SK-N-SH treated with all-trans-retinoic acid at 6 μM for 48 hours (cell line): ENCODE data around the gene RASD1.

ENCODE experiments used
- ATAC-seq: fragments of 200-7000 bp; cut with Tn5 transposase; 3 replicates; pipeline ENCODE4 v1.9.1; 2020; ENCODE audit warnings: mild to moderate bottlenecking, moderate library complexity
- ARNTL ChIP-seq: fragments of 450-650 bp; formaldehyde crosslinking; IDR thresholded peaks from 2 replicates; pipeline ENCODE4 v1.5.0; 2020; ENCODE audit warnings: low read depth, mild to moderate bottlenecking, moderate library complexity, borderline replicate concordance
- BACH2 ChIP-seq: fragments of 250-450 bp; sonication (Bioruptor Pico); IDR thresholded peaks from 2 replicates; pipeline ENCODE4 v1.9.0; 2021; ENCODE audit warnings: mild to moderate bottlenecking, borderline replicate concordance
- CREB5 ChIP-seq: fragments of 250-450 bp; sonication (Bioruptor Pico); IDR thresholded peaks from 2 replicates; pipeline ENCODE4 v1.5.1; 2020; ENCODE audit warnings: low read depth, mild to moderate bottlenecking, moderate library complexity
- CSDC2 ChIP-seq: fragments of 250-450 bp; sonication (Bioruptor Pico); IDR thresholded peaks from 2 replicates; pipeline ENCODE4 v1.5.0; 2020; ENCODE audit warnings: mild to moderate bottlenecking, moderate library complexity
- CSRNP3 ChIP-seq: fragments of 250-450 bp; sonication (Bioruptor Pico); IDR thresholded peaks from 2 replicates; pipeline ENCODE4 v1.5.1; 2021; ENCODE audit warnings: mild to moderate bottlenecking, moderate library complexity
- ESRRG ChIP-seq: fragments of 250-450 bp; sonication (Bioruptor Pico); IDR thresholded peaks from 2 replicates; pipeline ENCODE4 v1.6.1; 2021; ENCODE audit warnings: mild to moderate bottlenecking
- GLIS3 ChIP-seq: fragments of 250-450 bp; sonication (Bioruptor Pico); IDR thresholded peaks from 2 replicates; pipeline ENCODE4 v1.5.0; 2020; ENCODE audit warnings: mild to moderate bottlenecking, moderate library complexity
- ISL1 ChIP-seq: fragments of 250-450 bp; sonication (Bioruptor Pico); IDR thresholded peaks from 2 replicates; pipeline ENCODE4 v2.1.2; 2022; ENCODE audit warnings: mild to moderate bottlenecking, moderate library complexity
- PATZ1 ChIP-seq: fragments of 250-450 bp; sonication (Bioruptor Pico); IDR thresholded peaks from 2 replicates; pipeline ENCODE4 v1.8.0; 2020; ENCODE audit warnings: mild to moderate bottlenecking, moderate library complexity, borderline replicate concordance
- POU6F1 ChIP-seq: fragments of 250-450 bp; sonication (Bioruptor Pico); IDR thresholded peaks from 2 replicates; pipeline ENCODE4 v1.8.0; 2021; ENCODE audit warnings: low read depth, mild to moderate bottlenecking, moderate library complexity, borderline replicate concordance
- PPARA ChIP-seq: fragments of 250-450 bp; sonication (Bioruptor Pico); IDR thresholded peaks from 2 replicates; pipeline ENCODE4 v1.5.0; 2020; ENCODE audit warnings: mild to moderate bottlenecking, borderline replicate concordance
- RARB ChIP-seq: fragments of 250-450 bp; sonication (Bioruptor Pico); IDR thresholded peaks from 2 replicates; pipeline ENCODE4 v1.8.0; 2021; ENCODE audit warnings: mild to moderate bottlenecking, moderate library complexity
- SNAI2 ChIP-seq: fragments of 250-450 bp; sonication (Bioruptor Pico); IDR thresholded peaks from 2 replicates; pipeline ENCODE4 v1.5.0; 2020; ENCODE audit warnings: mild to moderate bottlenecking, moderate library complexity
- TCF4 ChIP-seq: fragments of 250-450 bp; sonication (Bioruptor Pico); IDR thresholded peaks from 2 replicates; pipeline ENCODE4 v1.8.0; 2021; ENCODE audit warnings: mild to moderate bottlenecking, moderate library complexity, borderline replicate concordance
- TOX ChIP-seq: fragments of 250-450 bp; sonication (Bioruptor Pico); IDR thresholded peaks from 2 replicates; pipeline ENCODE4 v1.8.0; 2021; ENCODE audit warnings: mild to moderate bottlenecking, moderate library complexity, borderline replicate concordance
- ZC3H10 ChIP-seq: fragments of 250-450 bp; sonication (Bioruptor Pico); IDR thresholded peaks from 2 replicates; pipeline ENCODE4 v1.5.1; 2021; ENCODE audit warnings: mild to moderate bottlenecking, moderate library complexity
- ZFP3 ChIP-seq: fragments of 250-450 bp; sonication (Bioruptor Pico); IDR thresholded peaks from 2 replicates; pipeline ENCODE4 v1.5.0; 2020; ENCODE audit warnings: mild to moderate bottlenecking, moderate library complexity
- ZFP30 ChIP-seq: fragments of 450-650 bp; formaldehyde crosslinking; IDR thresholded peaks from 2 replicates; pipeline ENCODE4 v1.5.0; 2022; ENCODE audit warnings: mild to moderate bottlenecking, moderate library complexity
- ZNF565 ChIP-seq: fragments of 450-650 bp; formaldehyde crosslinking; conservative IDR thresholded peaks from 2 replicates; pipeline ENCODE4 v1.5.0; 2020; ENCODE audit warnings: low read depth, mild to moderate bottlenecking, moderate library complexity
- ZNF70 ChIP-seq: fragments of 450-650 bp; formaldehyde crosslinking; IDR thresholded peaks from 2 replicates; pipeline ENCODE4 v1.5.0; 2020; ENCODE audit warnings: mild to moderate bottlenecking, moderate library complexity
- ZNF8 ChIP-seq: fragments of 450-650 bp; formaldehyde crosslinking; IDR thresholded peaks from 2 replicates; pipeline ENCODE4 v1.5.0; 2020; ENCODE audit warnings: mild to moderate bottlenecking, moderate library complexity
- TF ChIP-seq, protein P1 (sequence below): fragments of 250-450 bp; sonication (Bioruptor Pico); IDR thresholded peaks from 2 replicates; pipeline ENCODE4 v1.5.0; 2020; ENCODE audit warnings: mild to moderate bottlenecking, moderate library complexity

Gene RASD1

DNA sequence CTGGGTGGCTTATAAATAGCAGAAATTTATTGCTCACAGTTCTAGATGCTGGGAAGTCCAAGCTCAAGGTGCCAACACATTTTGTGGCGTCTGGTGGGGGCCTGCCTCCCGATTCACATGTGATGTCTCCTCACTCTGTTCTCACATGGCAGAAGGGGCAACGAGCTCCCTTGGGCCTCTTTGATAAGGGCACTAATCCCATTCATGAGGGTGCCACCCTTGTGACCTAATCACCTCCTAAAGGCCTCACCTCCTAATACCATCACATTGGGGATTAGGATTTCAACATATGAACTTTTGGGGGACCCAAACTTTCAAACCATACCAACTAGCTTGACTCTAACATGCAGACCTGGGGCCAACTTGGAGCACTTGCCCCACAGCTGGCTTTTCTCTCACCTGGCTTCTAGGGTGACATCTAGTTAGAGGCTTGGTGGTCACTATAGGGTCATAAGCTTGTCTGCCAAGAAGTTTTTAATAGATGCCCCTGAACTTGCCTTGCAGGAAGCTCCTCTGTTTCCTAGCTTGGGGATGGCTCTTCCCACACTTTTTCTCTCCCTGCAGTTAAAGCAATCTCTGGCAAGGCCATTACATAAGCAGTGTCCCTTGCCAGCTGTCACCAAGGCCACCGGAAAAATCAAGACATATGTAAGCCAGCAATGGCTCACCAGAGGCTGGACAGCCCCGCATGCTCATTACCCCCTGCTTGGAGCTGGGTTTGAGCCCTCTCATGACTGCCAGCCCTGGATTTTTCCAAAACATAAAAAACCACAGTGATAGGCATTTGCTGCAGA is 27.8 kb downstream of the RASD1 start:
- TF ChIP-seq ISL1 (CRISPR knock-in tag) (no peak), TOX (CRISPR knock-in tag) (no peak), ZC3H10 (CRISPR knock-in tag) (no peak), CSRNP3 (CRISPR knock-in tag) (no peak), CREB5 (CRISPR knock-in tag) (no peak), ZNF8 (CRISPR knock-in tag) (no peak), ESRRG (CRISPR knock-in tag) (no peak), RARB (no peak), POU6F1 (CRISPR knock-in tag) (no peak), ZNF565 (CRISPR knock-in tag) (no peak), SNAI2 (no peak), ZNF70 (CRISPR knock-in tag) (no peak), TCF4 (no peak), GLIS3 (CRISPR knock-in tag) (no peak), ARNTL (no peak), PPARA (CRISPR knock-in tag) (no peak), ZFP30 (no peak), BACH2 (CRISPR knock-in tag) (no peak), CSDC2 (CRISPR knock-in tag) (no peak)
- TF ChIP-seq, protein P1, sequence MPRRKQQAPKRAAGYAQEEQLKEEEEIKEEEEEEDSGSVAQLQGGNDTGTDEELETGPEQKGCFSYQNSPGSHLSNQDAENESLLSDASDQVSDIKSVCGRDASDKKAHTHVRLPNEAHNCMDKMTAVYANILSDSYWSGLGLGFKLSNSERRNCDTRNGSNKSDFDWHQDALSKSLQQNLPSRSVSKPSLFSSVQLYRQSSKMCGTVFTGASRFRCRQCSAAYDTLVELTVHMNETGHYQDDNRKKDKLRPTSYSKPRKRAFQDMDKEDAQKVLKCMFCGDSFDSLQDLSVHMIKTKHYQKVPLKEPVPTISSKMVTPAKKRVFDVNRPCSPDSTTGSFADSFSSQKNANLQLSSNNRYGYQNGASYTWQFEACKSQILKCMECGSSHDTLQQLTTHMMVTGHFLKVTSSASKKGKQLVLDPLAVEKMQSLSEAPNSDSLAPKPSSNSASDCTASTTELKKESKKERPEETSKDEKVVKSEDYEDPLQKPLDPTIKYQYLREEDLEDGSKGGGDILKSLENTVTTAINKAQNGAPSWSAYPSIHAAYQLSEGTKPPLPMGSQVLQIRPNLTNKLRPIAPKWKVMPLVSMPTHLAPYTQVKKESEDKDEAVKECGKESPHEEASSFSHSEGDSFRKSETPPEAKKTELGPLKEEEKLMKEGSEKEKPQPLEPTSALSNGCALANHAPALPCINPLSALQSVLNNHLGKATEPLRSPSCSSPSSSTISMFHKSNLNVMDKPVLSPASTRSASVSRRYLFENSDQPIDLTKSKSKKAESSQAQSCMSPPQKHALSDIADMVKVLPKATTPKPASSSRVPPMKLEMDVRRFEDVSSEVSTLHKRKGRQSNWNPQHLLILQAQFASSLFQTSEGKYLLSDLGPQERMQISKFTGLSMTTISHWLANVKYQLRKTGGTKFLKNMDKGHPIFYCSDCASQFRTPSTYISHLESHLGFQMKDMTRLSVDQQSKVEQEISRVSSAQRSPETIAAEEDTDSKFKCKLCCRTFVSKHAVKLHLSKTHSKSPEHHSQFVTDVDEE, result no peak
- ATAC-seq, result no peak

- no peak for TF ChIP-seq ZFP3
- no peak for TF ChIP-seq CSRNP3 (CRISPR knock-in tag)
- no peak for TF ChIP-seq ARNTL
- TF ChIP-seq SNAI2, result no peak
- TF ChIP-seq GLIS3 (CRISPR knock-in tag), result no peak
- no peak for TF ChIP-seq ZNF8 (CRISPR knock-in tag)
- TF ChIP-seq ISL1 (CRISPR knock-in tag), result no peak
- TF ChIP-seq TOX (CRISPR knock-in tag), result no peak
- TF ChIP-seq TCF4, result no peak
- no peak for TF ChIP-seq RARB
- no peak for TF ChIP-seq ZNF565 (CRISPR knock-in tag)
- no peak for TF ChIP-seq ZFP30
- TF ChIP-seq BACH2 (CRISPR knock-in tag), result no peak
- TF ChIP-seq POU6F1 (CRISPR knock-in tag), result no peak
- TF ChIP-seq ESRRG (CRISPR knock-in tag), result no peak
- TF ChIP-seq CREB5 (CRISPR knock-in tag), result no peak
- no peak for TF ChIP-seq PATZ1 (CRISPR knock-in tag)
- TF ChIP-seq CSDC2 (CRISPR knock-in tag), result no peak
- TF ChIP-seq ZNF70 (CRISPR knock-in tag), result no peak
- no peak for ATAC-seq
Measured at GRCh38 chr17:17467720-17468119, 28.5 kb downstream of the RASD1 start.
